IPS-NIHi7 (cell line): ENCODE measurements around the gene IQCH.
"Not testable (repeated sequence)": the region's sequence is repeated elsewhere in the genome, so short reads cannot be mapped to it uniquely, and the experiment has no call there.

ENCODE experiments used
- DNase-seq: peaks from one replicate; pipeline ENCODE4 v3.0.0; 2012; ENCODE audit warnings: mixed read lengths; ENCODE audit errors: extremely low spot score

The IQCH gene

DNA sequence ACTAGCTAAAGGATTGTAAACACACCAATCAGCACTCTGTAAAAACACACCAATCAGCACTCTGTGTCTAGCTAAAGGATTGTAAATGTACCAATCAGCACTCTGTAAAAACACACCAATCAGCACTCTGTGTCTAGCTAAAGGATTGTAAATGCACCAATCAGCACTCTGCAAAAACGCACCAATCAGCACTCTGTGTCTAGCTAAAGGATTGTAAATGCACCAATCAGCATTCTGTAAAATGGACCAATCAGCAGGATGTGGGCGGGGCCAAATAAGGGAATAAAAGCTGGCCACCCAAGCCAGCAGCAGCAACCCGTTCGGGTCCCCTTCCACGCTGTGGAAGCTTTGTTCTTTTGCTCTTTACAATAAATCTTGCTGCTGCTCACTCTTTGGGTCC, 8.0 kb upstream of the IQCH start:
- not testable (repeated sequence) for DNase-seq

DNA sequence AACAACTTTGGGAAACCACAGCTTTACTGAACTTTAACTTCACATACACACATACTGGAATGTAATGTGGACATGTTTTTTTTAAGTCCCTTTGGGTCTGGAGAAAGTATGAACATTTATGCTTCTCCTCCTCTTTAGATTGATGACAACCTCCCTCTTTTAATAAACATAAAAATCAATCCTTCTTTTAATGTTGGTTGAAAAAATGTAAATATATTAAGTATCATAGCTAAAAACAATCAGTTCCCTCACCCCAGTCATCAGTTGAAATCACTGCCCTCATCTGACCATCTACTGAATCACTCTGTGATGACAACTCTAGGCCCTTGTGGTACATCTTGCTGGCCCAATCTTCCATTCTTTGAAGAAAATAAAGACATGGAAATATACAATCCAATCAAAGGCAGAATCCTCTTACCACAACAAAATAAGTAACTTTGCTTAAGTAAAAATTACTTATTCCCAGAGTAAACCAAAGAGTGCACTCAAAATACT, 6.5 kb upstream of the IQCH start:
- DNase-seq = no peak

DNA sequence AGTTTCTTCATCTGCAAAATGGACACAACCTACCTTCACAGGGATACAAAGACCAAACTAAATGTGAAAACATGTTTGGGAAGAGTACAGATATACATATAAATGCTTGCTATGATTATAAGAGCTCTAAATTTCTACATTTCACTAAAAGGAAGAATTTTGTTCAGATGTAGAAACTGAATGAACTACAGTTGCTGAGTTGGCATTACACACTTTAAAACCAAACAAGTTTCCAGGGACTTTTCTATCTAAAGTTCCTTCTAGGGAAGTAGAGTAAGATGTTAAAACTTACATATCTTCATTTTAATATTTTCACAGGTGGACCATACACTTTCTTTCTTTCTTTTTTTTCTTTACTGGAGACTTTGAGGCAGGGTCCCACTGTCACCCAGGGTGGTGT, 4.8 kb upstream of the IQCH start:
- no peak for DNase-seq

DNA sequence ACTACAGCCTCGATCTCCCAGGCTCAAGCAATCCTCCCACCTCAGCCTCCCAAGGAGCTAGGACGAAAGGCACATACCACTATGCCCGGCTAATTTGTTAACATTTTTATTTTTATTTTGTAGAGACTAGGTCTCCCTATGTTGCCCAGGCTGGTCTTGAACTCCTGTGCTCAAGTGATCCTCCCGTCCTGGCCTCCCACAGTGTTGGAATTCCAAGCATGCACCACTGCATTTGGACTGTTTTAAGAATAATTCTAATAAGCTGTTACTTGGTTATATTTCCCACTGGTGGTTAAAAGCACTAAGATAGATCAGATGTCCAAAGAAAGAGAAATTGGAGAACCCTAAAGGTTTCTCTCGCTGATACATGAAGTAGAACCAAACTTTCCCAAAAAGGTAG, 3.3 kb upstream of the IQCH start:
- DNase-seq = no peak

DNA sequence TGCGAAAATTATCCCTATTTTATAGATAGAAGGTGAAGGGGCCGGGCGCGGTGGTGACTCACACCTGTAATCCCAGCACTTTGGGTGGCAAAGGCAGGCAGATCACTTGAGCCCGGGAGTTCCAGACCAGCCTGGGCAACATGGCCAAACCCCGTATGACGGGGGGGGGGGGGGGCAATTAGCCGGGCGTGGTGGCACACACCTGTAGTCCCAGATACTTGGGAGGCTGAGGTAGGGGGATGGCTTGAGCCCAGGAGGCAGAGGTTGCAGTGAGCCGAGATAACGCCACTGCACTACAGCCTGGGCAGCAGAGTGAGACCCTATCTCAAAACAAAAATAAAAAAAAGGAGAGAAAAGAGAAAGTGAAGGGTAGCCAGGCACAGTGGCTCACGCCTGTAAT, 1.5 kb upstream of the IQCH start:
- DNase-seq = no peak

DNA sequence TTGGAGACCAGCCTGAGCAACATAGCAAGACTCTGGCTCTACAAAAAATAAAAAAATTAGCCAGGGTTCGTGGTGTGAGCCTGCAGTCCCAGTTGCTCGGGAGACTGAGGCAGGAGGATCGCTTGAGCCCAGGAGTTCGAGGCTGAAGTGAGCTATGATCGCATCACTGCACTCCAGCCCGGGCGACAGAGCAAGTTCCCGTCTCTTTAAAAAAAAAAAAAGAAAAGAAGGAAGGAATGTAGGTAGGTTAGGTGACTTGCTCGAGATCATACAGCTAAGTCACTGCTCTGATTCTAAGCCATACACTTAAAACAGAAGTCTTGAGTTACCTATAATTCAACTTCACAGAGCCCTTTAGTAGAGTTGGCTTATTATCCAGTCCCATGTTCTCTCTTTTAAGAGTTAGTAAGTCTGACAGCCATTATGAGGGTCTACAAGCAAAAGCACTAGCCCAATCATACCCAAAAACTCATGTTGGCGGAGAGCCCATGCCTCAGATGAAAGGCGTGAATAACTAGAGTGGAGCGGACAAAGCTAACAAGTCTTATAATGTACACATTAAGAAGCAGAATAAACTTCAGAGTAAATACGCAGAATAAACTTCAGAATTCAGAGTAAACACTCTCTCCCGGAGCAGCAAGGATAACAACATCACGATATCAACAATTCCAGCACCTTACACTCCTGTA, 893 bp upstream of the IQCH start:
- no peak for DNase-seq

DNA sequence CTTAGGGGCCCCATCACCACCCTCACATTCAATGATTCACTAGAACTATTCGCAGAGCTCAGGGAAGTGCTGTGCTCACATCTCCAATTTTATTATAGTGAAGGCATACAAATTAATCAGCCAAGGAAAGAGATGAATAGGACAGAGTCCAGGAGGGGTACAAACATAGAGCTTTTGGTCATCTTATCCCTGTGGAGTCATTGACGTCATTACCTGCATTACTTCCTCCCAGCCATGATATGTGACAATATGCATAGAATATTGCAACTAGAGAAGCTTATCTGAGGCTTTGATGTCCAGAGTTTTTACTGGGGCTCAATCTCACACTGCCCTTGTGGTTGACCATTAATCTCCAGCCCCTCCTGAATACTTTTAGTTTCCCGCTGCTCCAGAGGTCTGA, 1.5 kb downstream of the IQCH start:
- no peak for DNase-seq

DNA sequence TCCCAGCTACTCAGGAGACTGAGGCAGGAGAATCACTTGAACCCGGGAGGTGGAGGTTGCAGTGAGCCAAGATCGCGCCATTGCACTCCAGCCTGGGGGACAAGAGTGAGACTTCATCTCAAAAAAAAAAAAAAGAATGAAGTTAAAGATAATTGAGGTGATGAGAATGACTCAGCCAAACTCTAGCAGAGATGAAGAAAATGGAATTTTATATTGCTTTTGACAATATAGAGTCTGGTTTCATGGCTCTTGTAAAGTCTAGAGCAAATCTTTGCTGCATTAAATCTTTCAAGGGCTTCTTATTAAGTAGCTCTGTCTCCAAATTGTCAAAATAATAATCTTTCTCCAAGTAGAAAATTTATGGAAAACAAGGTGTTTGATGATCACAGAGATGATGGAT, 3.8 kb downstream of the IQCH start:
- not testable (repeated sequence) for DNase-seq

DNA sequence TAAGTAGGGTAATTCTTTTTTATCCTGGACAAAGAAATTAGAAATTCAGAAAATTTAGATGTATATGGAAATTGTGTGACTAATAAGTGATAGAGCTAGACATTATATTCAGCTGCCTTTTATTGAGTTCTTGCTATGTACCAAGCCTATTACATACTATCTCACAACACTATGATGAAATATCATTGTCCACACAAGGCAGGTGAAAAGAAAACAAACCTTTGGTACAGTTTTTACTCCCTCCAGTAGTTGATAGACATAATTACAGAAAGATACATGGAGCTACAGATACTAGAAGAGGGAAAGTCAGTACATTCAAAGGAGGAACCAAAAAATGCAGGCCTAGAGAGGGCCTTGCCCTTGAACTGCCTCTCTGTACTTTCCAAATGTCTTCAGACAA, 4.8 kb downstream of the IQCH start:
- no peak for DNase-seq

DNA sequence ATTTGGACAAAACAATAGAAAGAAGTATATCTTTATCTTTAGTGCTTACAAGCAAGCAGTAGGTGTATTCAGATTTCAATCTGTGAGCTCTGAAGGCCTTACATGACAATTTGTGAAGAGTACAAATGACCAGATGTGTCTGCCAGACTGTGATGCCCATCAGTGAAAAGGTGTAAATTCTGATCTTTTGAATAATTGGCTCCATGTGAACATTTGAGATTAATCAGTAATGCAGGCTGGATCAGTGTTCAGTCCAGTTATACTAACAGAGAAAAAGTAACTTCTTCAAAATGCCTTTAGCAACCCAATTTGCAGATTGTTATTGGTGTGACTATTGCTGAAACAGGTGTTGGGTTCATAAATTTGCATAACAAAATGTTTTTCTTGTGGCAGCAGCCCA, 5.2 kb downstream of the IQCH start:
- no peak for DNase-seq

DNA sequence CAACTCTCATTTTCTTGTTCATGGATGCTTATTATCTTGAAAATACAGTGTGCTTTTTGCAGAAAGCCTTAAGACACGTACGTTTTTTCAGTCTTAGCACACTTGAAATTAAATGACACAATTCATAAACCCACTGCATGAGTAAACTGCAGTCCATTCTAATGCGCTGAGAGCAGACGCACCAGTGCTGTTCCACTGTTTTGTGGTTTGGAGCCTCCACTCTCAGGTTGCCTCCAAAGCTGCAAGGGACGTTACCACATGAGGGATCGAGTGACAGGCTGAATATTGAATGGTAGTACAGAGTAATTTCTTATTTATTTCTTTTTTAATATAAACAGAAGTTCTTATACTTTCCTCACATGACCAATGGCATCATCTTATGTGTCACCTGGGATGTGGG, 12.3 kb downstream of the IQCH start:
- DNase-seq = no peak

DNA sequence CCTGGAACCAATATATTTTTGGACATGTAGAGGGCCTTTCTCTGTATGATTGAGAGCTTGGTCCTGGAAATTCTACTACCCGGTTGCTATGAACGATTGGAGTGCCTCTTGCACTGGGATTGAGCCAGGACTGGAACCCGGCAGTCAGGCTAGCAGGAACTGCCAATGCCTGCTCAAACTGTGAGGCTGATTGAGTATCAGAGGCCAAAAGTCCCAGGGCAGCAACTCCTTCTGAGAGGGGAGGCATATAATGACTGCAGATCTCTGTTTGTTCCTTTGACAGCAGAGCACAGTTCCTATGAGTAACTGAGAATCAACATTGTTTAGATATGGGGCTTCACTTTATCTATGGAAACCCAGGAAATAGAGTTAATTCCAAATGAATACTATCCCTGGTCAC, 12.9 kb downstream of the IQCH start:
- peak; percentile 38 for DNase-seq

DNA sequence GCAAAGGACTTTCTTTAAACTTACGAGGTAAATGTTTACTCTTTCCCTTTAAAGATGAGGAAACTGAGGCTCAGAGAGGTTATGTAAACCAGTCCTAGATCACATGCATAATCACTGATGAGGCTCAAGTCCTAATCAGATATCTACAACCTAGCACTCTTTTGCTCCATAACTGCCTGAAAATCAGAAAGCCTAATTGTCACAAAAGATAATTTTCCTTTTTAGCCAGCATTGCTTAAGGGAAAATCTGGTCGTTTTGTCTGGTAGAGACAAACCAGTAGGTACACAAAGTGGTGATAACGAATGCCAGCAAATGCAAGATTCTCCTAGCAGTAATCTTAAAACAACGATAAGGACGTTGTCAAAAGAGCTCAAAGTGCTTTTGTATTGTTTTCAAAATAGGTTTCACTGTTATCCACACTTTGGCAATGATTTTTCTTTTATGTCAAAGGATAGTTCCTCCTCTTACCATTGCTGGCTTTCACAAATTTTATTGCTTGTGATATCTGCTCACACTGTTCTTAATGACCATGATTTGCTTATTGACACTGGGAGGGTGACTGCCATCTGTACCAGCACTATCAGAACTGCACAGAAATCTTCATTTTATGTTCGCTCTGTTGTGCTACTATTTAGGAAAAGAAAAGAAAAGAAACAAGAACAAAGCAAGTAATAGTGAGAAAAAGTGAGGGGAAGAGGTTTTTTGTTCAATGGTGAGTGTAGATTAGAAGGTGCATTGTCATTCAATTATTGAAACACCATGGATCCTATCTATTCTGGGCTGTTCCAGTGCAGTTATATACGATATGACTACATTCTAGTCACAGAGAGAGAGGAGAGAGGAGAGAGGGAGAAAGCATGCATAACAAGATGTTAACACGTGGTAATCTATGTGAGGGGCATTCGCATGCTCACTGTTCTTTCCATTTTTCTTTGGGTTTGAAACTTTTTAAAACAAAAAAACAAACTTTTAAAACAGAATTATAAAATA, 13.7 kb downstream of the IQCH start:
- DNase-seq = no peak

DNA sequence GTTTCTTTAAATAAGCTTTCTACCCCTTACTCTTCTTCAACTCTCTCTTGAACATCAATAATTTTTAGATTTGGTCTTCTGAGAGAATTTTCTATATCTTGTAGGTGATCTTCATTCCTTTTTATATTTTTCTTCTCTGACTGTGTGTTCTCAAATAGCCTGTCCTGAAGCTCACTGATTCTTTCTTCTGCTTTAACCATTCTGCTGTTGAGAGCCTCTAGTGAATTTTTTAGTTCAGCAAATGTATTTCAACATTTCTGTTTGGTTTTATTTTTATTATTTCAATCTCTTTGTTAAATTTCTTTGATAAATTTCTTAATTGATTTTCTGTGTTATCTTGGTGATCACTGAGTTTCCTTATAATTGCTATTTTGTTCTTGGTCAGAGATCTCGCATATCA, 19.6 kb downstream of the IQCH start:
- DNase-seq = no peak

DNA sequence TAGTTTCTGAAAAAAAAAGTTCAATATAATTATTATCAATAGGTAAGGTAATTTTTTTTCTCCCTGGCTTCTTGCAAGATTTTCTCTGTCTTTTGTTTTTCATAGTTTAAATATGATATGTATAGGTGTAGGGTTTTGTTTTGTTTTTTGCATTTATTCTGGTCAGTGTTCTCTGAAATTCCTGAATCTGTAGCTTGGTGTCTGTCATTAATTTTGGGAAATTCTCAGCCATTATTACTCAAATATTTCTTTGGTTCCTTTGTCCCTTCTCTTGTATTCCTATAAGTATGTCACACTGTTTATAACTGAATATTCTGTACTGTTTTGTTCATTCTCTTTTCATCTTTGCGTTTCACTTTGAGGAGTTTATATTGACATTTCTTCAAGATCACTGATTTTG, 22.1 kb downstream of the IQCH start:
- DNase-seq = no peak

DNA sequence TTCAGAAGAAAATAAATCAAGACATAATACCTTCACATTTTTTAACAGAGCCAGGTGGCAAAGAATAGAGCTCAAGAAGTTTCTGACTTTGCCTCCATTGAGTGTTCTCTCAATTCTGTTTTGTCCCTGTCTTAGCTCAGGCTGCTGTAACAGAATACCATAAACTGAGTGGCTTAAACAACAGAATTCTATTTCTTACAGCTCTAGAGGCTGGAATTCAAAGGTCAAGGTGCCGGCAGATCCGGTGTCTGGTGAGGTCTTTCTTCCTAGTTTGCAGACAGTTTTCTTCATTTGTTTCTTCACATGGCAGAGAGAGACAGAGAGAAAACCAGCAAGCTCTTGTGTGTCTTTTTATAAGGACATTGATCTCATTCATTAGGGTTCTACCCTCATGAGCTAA, 25.6 kb downstream of the IQCH start:
- DNase-seq = no peak

DNA sequence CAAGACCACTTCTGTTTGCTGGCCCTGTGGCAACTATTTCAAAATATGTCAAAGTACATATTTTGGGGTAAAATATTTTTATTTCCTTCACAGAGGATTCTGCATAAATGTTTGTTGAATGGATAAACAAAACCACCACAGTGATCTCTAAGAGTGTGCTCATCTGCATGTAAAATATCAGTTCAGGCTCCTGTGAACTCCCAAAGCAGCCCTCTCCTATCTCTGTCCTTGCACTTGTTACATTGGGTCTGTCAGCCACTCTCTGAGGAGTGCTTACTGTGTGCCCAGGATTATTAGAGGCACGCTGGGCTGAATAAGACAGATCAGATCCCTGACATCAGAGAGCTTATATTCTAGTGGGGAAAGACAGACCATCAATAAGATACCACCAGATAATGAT, 27.1 kb downstream of the IQCH start:
- no peak for DNase-seq

DNA sequence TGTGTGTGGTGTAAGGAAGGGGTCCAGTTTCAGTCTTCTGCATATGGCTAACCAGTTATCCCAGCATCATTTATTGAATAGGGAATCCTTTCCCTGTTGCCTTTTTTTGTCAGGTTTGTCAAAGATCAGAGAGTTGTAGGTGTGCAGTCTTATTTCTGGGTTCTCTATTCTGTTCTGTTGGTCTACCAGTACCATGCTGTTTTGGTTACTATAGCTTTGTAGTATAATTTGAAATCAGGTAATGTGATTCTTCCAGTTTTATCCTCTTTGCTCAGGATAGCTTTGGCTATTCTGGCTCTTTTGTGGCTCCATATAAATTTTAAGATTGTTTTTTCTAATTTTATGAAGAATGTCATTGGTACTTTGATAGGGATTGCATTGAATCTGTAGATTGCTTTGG, 31.0 kb downstream of the IQCH start:
- DNase-seq = not testable (repeated sequence)

DNA sequence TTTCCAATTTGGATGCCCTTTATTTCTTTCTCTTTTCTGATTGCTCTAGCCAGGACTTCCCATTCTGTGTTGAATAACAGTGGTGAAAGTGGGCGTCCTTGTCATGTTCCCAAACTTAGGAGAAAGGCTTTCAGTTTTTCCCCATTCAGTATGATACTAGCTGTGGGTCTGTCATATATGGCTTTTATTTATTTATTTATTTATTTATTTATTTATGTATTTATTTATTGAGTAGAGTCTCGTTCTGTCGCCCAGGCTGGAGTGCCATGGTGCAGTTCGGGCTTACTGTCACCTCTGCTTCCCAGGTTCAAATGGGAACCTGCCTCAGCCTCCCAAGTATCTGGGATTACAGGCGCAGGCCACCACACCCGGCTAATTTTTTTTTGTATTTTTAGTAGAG, 31.8 kb downstream of the IQCH start:
- DNase-seq = not testable (repeated sequence)

DNA sequence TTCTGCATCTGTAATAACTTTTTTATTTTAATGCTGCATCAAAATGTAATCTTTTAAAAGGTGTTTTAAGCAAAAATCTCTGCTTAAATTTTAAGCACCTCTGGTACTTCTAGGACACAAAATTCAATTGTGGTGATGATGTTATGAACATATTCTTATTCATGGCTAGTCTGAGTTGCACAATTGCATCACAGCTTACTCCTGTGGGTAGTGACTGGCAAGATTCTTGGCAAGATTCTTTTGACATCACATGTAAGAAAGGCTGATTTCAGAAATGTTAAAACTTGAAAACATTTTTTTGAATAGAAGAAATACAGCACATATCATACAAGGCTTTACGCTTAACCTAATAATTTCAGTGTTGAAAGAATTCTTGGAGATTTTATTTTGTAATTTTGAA, 35.7 kb downstream of the IQCH start:
- no peak for DNase-seq

DNA sequence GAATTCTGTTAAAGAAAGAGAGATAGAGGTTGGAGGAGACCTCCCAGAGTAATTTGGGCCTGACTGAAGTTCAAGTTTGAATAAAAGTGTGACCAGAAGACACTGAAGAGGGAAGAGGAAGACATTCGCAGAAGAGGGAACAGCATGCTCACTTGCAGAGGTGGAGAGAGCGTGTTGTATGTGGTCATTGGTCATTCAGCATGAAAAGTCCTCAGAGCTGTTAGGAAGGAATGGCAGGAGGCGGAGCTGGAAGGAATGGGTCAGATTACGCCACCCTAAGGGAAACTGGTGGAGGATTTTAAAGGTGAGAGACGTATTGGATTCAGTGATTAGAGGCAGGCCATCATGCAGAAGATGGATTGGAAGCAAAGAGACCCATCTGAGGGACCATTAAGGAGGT, 41.6 kb downstream of the IQCH start:
- DNase-seq = peak; percentile 64

DNA sequence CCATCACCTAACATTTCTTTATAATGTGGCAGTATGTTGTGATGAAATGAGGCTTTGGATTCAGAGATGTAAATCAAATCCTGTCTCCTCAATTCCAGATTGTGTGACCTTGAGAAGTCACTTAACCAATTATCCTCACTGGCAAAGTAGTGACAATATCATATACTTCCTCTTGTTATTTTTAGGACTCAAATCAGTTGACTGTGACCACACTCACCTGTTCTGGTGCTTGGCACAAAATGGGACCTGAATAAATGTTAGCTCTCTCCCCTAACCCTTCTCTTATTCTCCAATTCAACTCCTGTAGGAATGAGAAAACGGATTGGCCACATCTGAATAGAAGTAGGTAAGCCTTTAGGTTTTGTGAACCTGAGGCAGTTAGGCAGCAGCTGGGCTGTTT, 42.1 kb downstream of the IQCH start:
- no peak for DNase-seq
